H9 (cell line): Measurements from ENCODE around the gene ARHGEF12. TPM values are rescaled to one million over a fixed set of nuclear protein-coding genes. Genes with fewer than 3 reads are reported as not detected.

Experiments
- DNase-seq: peaks from one replicate; pipeline ENCODE4 v3.0.0-alpha.2; 2017
- H2AFZ ChIP-seq: one replicate; pipeline ENCODE4 v1.6.1; 2013; ENCODE audit warnings: mild to moderate bottlenecking, low read length, control low read depth, moderate library complexity
- H2AK5ac ChIP-seq: 2 replicates; pipeline ENCODE4 v1.6.1; 2013; ENCODE audit warnings: low read length, control low read depth, mixed read lengths; ENCODE audit not compliant: insufficient read length
- H2BK120ac ChIP-seq: one replicate; pipeline ENCODE4 v1.6.1; 2013; ENCODE audit warnings: low read depth, mild to moderate bottlenecking, low read length, control low read depth, inconsistent platforms; ENCODE audit not compliant: poor library complexity, severe bottlenecking
- H2BK12ac ChIP-seq: 2 replicates; pipeline ENCODE4 v1.6.1; 2013; ENCODE audit warnings: low read length, control low read depth, mixed read lengths, low read depth; ENCODE audit not compliant: insufficient read length
- H2BK15ac ChIP-seq: 2 replicates; pipeline ENCODE4 v1.6.1; 2013; ENCODE audit warnings: low read depth, low read length, control low read depth
- H2BK20ac ChIP-seq: one replicate; pipeline ENCODE4 v1.6.1; 2013; ENCODE audit warnings: low read depth, mild to moderate bottlenecking, low read length, control low read depth, inconsistent platforms; ENCODE audit not compliant: poor library complexity, severe bottlenecking
- H2BK5ac ChIP-seq: 2 replicates; pipeline ENCODE4 v1.6.1; 2013; ENCODE audit warnings: low read length, control low read depth, mixed read lengths; ENCODE audit not compliant: insufficient read length
- H3K14ac ChIP-seq: 2 replicates; pipeline ENCODE4 v1.6.1; 2013; ENCODE audit warnings: low read length, control low read depth; ENCODE audit not compliant: insufficient read depth
- H3K18ac ChIP-seq: 2 replicates; pipeline ENCODE4 v1.6.1; 2013; ENCODE audit warnings: low read depth, mild to moderate bottlenecking, mixed read lengths, low read length, control low read depth; ENCODE audit not compliant: insufficient read length
- H3K23ac ChIP-seq: 2 replicates; pipeline ENCODE4 v1.6.1; 2013; ENCODE audit warnings: low read length, control low read depth, mixed read lengths, low read depth; ENCODE audit not compliant: insufficient read length
- H3K23me2 ChIP-seq: 2 replicates; pipeline ENCODE4 v1.6.1; 2013; ENCODE audit warnings: low read depth, mild to moderate bottlenecking, mixed read lengths, low read length, control low read depth; ENCODE audit not compliant: insufficient read length, poor library complexity, severe bottlenecking
- H3K27ac ChIP-seq: 2 replicates; pipeline ENCODE4 v1.5.1; 2013; ENCODE audit warnings: low read length, control low read depth, mixed read lengths, low read depth; ENCODE audit not compliant: insufficient read length
- H3K27me3 ChIP-seq: 2 replicates; pipeline ENCODE4 v1.6.1; 2013; ENCODE audit warnings: low read length, control low read depth, inconsistent platforms; ENCODE audit not compliant: insufficient read depth
- H3K4ac ChIP-seq: 2 replicates; pipeline ENCODE4 v1.6.1; 2013; ENCODE audit warnings: low read depth, mild to moderate bottlenecking, control low read depth, inconsistent platforms, low read length, moderate library complexity
- H3K4me1 ChIP-seq: 2 replicates; pipeline ENCODE4 v1.6.1; 2013; ENCODE audit warnings: low read length, control low read depth, inconsistent platforms; ENCODE audit not compliant: insufficient read depth
- H3K4me2 ChIP-seq: 2 replicates; pipeline ENCODE4 v1.6.1; 2013; ENCODE audit warnings: low read length, control low read depth, mixed read lengths; ENCODE audit not compliant: insufficient read length, insufficient read depth
- H3K56ac ChIP-seq: 2 replicates; pipeline ENCODE4 v1.6.1; 2013; ENCODE audit warnings: low read depth, mild to moderate bottlenecking, mixed read lengths, low read length, control low read depth; ENCODE audit not compliant: insufficient read length
- H3K79me1 ChIP-seq: 2 replicates; pipeline ENCODE4 v1.6.1; 2013; ENCODE audit warnings: low read depth, mild to moderate bottlenecking, moderate library complexity, low read length, control low read depth, inconsistent platforms; ENCODE audit not compliant: insufficient read depth, poor library complexity, severe bottlenecking
- H3K79me2 ChIP-seq: 2 replicates; pipeline ENCODE4 v1.6.1; 2013; ENCODE audit warnings: low read length, control low read depth, inconsistent platforms; ENCODE audit not compliant: insufficient read depth
- H3K9ac ChIP-seq: 2 replicates; pipeline ENCODE4 v1.6.1; 2013; ENCODE audit warnings: low read length, control low read depth, mixed read lengths; ENCODE audit not compliant: insufficient read length; ENCODE audit errors: extremely low read depth
- H3K9me3 ChIP-seq: one replicate; pipeline ENCODE4 v1.6.1; 2013; ENCODE audit warnings: low read depth, low read length, inconsistent platforms; ENCODE audit not compliant: control insufficient read depth
- H3T11ph ChIP-seq: one replicate; pipeline ENCODE4 v1.6.1; 2013; ENCODE audit warnings: mild to moderate bottlenecking, low read length, control low read depth, inconsistent platforms
- H4K20me1 ChIP-seq: one replicate; pipeline ENCODE4 v1.6.1; 2013; ENCODE audit not compliant: control insufficient read depth, insufficient read length, insufficient read depth
- H4K5ac ChIP-seq: 2 replicates; pipeline ENCODE4 v1.6.1; 2013; ENCODE audit warnings: low read depth, mild to moderate bottlenecking, mixed read lengths, low read length, control low read depth; ENCODE audit not compliant: insufficient read length
- H4K8ac ChIP-seq: replicated peaks from 2 replicates; pipeline ENCODE4 v1.6.1; 2013; ENCODE audit warnings: low read length, control low read depth, mixed read lengths, low read depth; ENCODE audit not compliant: insufficient read length
- H4K91ac ChIP-seq: 2 replicates; pipeline ENCODE4 v1.6.1; 2013; ENCODE audit warnings: low read depth, mild to moderate bottlenecking, moderate library complexity, mixed read lengths, low read length, control low read depth; ENCODE audit not compliant: insufficient read length
- H3K27ac Mint-ChIP-seq, 3 experiments: 2 replicates in 2 of 3; 3 replicates in 1 of 3; pipeline ENCODE4 v1.8.0; 2020 to 2021; ENCODE audit warnings: mixed read lengths in 3 of 3, mild to moderate bottlenecking in 1 of 3, moderate library complexity in 1 of 3
- H3K27me3 Mint-ChIP-seq: 2 replicates; pipeline ENCODE4 v1.8.0; 2021; ENCODE audit warnings: low read depth, mild to moderate bottlenecking, moderate library complexity, mixed read lengths
- H3K36me3 Mint-ChIP-seq, 3 experiments: 2 replicates in 2 of 3; 3 replicates in 1 of 3; pipeline ENCODE4 v1.8.0; 2020 to 2021; ENCODE audit warnings: low read depth in 3 of 3, mixed read lengths in 3 of 3; ENCODE audit not compliant: insufficient read depth in 1 of 3
- H3K4me1 Mint-ChIP-seq, 2 experiments: 2 replicates each; pipeline ENCODE4 v1.8.0; 2020; ENCODE audit warnings: mixed read lengths in 2 of 2
- H3K4me3 Mint-ChIP-seq, 2 experiments: 2 replicates in 1 of 2; 3 replicates in 1 of 2; pipeline ENCODE4 v1.8.0; 2020 to 2021; ENCODE audit warnings: mild to moderate bottlenecking in 2 of 2, mixed read lengths in 2 of 2, moderate library complexity in 1 of 2
- H3K9me3 Mint-ChIP-seq, 2 experiments: 2 replicates in 1 of 2; 3 replicates in 1 of 2; pipeline ENCODE4 v1.8.0; 2020; ENCODE audit warnings: mild to moderate bottlenecking in 2 of 2, mixed read lengths in 2 of 2, moderate library complexity in 1 of 2
- WGBS: extraction: QIAGEN DNeasy Blood & Tissue Kit; methylation state at CpG from one replicate; pipeline ENCODE4 v1.1.7; 2013; ENCODE audit warnings: missing lambda C conversion rate, low lambda C conversion rate, mixed read lengths; ENCODE audit not compliant: insufficient read length; ENCODE audit errors: extremely low coverage; 5-methylcytosine and 5-hydroxymethylcytosine counted together
- total RNA-seq: library from RNA; stranded (reverse); gene quantifications from 2 replicates; pipeline ENCODE4 v1.2.1, GENCODE V29; 2021
- TF ChIP-seq, protein P1 (sequence below): fragments of 200-600 bp; sonication (generic); conservative IDR thresholded peaks from 3 replicates; pipeline ENCODE4 v1.8.0; 2021; ENCODE audit warnings: antibody characterized with exemption, mild to moderate bottlenecking

Gene ARHGEF12
- total RNA-seq, 1 experiment from 2014 or later = 27.0 TPM

DNA sequence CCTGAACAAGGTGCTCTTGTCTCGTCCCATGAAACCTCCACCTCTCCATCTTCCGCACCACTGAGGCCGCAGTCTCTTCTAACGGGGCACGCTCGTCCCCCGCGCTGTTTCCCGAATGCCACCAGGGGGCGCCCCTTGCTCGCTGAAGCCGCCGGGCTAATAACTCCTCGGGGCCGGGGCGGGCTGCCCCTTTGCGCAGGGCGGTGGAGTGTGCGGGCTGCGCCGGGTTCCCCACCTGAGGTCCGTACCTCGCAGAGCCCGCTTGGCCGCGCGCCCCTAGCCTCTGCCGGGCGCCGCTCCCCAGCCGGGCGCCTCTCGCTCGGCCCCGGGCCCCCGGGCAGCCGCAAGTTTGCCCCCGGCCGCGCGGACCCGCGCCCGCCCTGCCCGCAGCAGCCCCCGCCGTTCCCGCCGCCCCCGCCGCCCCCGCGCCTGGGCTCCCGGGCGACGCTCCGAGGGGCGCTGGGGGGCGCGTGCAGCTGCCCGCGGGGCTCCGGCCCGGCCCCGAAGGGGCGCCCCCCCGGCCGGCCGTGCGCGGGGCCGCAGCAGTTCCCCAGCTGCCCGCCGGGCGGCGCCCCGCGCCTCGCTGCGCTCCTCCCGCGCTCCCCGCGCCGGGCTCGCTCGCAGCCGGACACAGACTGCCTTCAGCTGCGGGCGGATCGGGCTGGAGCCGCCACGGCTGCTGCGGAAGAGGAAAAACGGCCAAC is 175.1 kb downstream of the ARHGEF12 start, which contains the start of gene GRIK4:
Gene GRIK4 (plus strand): TSS at position 633 of the 704 bp plus-strand sequence. CDS start 148,571 bp downstream, outside the sequence.
- Histone ChIP-seq H3K9me3 (no peaks in the 10 kb centered on the region), H2AFZ (no peak within 1 kb of the TSS), H3K9ac (no peak within 1 kb of the TSS), H4K8ac (no peak within 1 kb of the TSS), H2BK5ac (no peak within 1 kb of the TSS), H4K5ac (no peak within 1 kb of the TSS), H4K91ac (no peak within 1 kb of the TSS), H3K23me2 (peaks cover 4% of the 10 kb centered on the region), H3T11ph (no peak within 1 kb of the TSS), H2BK15ac (no peak within 1 kb of the TSS), H3K18ac (no peak within 1 kb of the TSS), H3K27ac (no peak within 1 kb of the TSS), H3K27me3 (no peaks in the 10 kb centered on the region; the same call in 1 of the 2 replicates), H3K4me1 (no peaks in the 10 kb centered on the region), H3K4ac (no peak within 1 kb of the TSS), H3K56ac (no peak within 1 kb of the TSS), H2BK12ac (no peak within 1 kb of the TSS), H3K79me2 (no peaks in the 10 kb centered on the region), H3K23ac (no peak within 1 kb of the TSS), H2BK20ac (no peak within 1 kb of the TSS), H4K20me1 (peaks cover 2% of the 10 kb centered on the region), H3K4me2 (peak within 1 kb of the TSS; percentile 61), H2AK5ac (no peak within 1 kb of the TSS), H3K79me1 (no peaks in the 10 kb centered on the region), H2BK120ac (no peak within 1 kb of the TSS), H3K14ac (no peak within 1 kb of the TSS)
- Mint-ChIP-seq H3K9me3 (no peaks in the 10 kb centered on the region), H3K27me3 (peaks cover 73% of the 10 kb centered on the region), H3K4me3 (peak within 1 kb of the TSS; percentile 60 to 79), H3K4me1 (peaks cover 9 to 16% of the 10 kb centered on the region in 2 experiments), H3K27ac (no peak within 1 kb of the TSS), H3K36me3 (no peaks in the 10 kb centered on the region)
- TF ChIP-seq, protein P1, sequence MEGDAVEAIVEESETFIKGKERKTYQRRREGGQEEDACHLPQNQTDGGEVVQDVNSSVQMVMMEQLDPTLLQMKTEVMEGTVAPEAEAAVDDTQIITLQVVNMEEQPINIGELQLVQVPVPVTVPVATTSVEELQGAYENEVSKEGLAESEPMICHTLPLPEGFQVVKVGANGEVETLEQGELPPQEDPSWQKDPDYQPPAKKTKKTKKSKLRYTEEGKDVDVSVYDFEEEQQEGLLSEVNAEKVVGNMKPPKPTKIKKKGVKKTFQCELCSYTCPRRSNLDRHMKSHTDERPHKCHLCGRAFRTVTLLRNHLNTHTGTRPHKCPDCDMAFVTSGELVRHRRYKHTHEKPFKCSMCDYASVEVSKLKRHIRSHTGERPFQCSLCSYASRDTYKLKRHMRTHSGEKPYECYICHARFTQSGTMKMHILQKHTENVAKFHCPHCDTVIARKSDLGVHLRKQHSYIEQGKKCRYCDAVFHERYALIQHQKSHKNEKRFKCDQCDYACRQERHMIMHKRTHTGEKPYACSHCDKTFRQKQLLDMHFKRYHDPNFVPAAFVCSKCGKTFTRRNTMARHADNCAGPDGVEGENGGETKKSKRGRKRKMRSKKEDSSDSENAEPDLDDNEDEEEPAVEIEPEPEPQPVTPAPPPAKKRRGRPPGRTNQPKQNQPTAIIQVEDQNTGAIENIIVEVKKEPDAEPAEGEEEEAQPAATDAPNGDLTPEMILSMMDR = peak; percentile 95
- DNase-seq = peak; percentile 84
- no CpG with 5 or more reads among the region's 95 CpGs for WGBS
